ENCODE results near the gene KIF20A. TPM values are rescaled to one million over a fixed set of nuclear protein-coding genes. Genes with fewer than 3 reads are reported as not detected.
A peak's percentile ranks its signal among the peaks of the same experiment; 100 is the strongest.
"Not testable (repeated sequence)": the region's sequence is repeated elsewhere in the genome, so short reads cannot be mapped to it uniquely, and the experiment has no call there.

The KIF20A gene
- total RNA-seq, 1 donor from 2014 or later, result 8.1 TPM

DNA sequence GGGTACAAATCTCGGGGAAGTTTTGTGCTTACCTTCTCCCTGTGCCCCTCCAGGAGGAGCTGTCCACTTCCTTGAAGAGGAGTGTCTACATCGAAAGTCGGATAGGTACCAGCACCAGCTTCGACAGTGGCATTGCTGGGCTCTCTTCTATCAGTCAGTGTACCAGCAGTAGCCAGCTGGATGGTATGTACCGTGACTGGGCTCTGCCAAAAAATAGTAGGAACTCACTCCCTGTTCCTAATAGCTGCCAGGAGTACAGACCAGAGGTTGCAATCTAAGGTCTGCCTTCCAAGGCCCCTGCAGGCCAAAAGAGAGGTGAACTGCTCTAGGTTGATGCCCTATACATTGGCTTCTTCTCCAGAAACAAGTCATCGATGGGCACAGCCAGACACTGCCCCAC is 3.9 kb downstream of the KIF20A start:
- DNase-seq (ENCODE audit: low read depth in 2 of 2), result no peak

GRCh38 chr5:138186002-138186447 is 7.1 kb downstream of the KIF20A start:
- peak in 1 of 2 donors; percentile 3 for DNase-seq (ENCODE audit: low read depth in 2 of 2)

DNA sequence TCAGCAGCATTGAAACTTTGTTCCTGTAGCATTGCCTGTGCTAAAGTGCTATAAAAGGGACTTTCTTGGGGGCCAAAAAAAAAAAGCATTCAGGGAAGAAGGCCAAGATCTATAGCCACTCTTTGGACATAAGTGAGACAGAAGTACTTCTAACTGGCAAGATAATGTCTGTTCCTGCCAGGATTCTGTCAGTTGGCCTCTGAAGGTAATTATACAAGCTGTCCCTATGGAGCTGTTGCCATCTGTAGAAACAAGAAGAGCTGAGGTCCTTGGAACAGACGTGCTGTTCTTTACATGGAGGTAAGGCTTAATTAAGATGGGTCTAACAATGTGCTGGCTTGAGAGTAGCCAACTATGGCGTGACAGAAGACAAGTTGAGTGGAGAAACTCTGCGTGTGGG is 9.7 kb downstream of the KIF20A start:
- no peak for DNase-seq (ENCODE audit: low read depth in 2 of 2)

GRCh38 chr5:138192826-138193225 is 13.9 kb downstream of the KIF20A start:
- DNase-seq (ENCODE audit: low read depth in 2 of 2), result no peak

DNA sequence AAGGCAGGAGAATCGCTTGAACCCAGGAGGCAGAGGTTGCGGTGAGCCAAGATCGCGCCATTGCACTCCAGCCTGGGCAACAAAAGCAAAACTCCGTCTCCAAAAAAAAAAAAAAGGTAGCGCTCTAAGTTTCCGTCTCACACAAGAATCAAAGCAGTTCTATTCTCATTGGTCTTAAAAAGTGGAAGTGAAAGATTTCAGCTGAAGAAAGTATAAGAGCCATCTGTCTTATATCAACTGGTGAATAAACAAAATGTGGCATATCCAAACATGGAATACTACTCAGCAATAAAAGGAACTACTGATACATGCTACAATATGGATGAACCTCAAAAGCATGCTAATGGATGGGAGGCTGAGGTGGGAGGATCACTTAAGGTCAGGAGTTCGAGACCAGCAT is 14.9 kb downstream of the KIF20A start:
- not testable (repeated sequence) for DNase-seq (ENCODE audit: low read depth in 2 of 2)

- DNase-seq (ENCODE audit: low read depth in 2 of 2), result no peak
Measured at GRCh38 chr5:138210985-138211384, 32.1 kb downstream of the KIF20A start.

- peak in 1 of 2 donors; percentile 28 for DNase-seq (ENCODE audit: low read depth in 2 of 2)
Measured at GRCh38 chr5:138212828-138213160, 33.9 kb downstream of the KIF20A start.

DNA sequence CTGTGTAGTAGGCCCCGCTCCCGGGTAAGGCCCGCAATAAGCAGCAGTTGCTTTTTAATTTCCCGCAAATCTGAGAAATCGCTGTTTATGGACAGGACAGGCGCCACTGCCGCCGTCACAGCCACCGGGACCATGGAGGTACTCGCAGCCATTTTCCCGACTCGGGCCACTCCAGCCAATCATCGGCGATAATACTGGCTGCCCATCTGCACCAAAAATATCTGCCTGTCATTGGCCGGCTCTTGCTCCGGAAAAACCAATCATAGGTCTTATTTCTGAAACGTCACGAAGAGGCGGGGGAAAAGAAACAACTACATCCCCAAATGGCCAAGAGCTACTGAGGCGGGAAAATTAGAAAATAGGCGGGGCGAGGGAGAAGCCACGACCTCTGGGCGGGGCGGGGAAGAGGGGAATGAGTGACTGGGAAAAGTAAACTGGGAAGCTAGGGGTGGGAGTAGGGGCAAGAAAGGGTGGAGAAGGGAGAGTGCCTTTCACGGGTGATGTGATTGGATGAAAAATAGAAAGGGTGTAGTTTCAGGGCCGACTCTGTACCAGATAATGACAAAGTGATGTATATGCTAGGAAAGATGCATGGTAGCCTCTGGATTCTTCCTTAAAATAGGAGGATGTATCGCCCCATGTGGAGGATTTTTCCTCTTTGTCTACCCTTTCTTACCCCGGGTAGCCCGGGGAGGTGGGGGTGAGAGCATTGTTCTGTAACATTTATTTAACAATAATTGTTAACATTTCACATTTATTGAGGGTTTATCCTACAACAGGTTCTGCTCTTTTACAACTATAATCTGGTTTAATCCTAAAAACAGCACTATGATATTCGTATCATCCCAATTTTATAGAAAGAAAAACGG is 34.5 kb downstream of the KIF20A start, which contains the start of gene CDC23:
Gene CDC23 (minus strand): TSS at position 163 of the 869 bp plus-strand sequence. CDS start 11 bp downstream, at position 152.
- peak; percentile 97 to 98 for DNase-seq (ENCODE audit: low read depth in 2 of 2)

- no peak for DNase-seq (ENCODE audit: low read depth in 2 of 2)
Measured at GRCh38 chr5:138216799-138217198, 37.9 kb downstream of the KIF20A start.

DNA sequence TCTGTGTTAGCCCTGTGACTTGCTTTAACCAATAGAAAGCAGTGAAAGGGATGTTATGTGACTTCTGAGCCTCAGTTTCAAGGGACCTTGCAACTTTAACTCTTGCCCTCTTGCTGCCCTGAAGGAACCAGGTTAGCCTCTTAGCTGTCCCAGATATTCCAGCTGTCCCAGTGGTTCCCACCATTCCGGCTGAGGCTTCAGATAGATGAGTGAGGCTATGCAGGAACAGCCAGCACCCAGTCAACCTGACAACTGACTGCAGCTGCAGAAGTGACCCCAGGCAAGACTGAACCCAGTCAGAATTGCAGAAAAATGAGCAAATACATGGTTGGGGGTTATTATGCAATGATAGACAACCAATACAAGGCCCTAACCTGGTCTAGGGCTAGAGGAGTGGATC is 44.6 kb downstream of the KIF20A start:
- DNase-seq (ENCODE audit: low read depth in 2 of 2), result no peak

- no peak for DNase-seq (ENCODE audit: low read depth in 2 of 2)
Measured at GRCh38 chr5:138224712-138225111, 45.8 kb downstream of the KIF20A start.

DNA sequence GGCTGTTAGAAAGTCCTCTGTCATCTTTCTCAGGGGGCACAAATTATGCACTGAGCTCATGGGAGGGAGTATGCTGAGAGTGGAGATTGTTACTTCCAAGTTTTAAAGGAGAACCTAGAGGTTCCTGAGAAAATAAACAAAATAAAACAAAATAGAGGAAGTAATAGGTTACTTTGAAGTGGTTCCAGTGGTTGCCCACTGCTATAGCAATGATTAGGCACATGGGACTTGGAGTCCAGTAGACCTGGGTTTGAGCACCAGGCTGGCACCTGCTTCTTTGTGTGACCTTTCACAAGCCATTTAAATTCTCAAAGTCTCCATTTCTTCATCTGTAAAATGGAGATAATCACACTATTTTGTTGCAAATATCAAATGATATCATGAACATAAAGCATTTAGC is 48.0 kb downstream of the KIF20A start:
- DNase-seq (ENCODE audit: low read depth in 2 of 2), result no peak

DNA sequence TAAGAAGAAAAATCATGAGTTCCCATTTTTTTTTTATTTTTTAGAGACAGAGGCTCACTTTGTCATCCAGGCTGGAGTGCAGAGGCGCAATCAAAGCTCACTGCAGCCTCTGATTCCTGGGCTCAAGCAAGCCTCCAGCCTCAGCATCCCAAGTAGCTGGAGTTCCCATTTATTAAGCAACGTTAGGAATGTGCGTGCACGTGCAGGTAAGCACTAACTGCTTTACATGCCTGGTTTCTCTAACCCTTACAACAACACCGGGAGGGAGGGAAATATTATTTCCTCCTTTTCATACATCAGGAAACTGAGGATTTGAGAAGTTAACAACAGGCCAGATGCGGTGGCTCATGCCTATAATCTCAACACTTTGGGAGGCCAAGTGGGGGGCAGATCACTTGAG is 50.5 kb downstream of the KIF20A start:
- DNase-seq (ENCODE audit: low read depth in 2 of 2), result no peak

- DNase-seq (ENCODE audit: low read depth in 2 of 2), result peak in 1 of 2 donors; percentile 47
Measured at GRCh38 chr5:138230261-138230660, 51.3 kb downstream of the KIF20A start.

DNA sequence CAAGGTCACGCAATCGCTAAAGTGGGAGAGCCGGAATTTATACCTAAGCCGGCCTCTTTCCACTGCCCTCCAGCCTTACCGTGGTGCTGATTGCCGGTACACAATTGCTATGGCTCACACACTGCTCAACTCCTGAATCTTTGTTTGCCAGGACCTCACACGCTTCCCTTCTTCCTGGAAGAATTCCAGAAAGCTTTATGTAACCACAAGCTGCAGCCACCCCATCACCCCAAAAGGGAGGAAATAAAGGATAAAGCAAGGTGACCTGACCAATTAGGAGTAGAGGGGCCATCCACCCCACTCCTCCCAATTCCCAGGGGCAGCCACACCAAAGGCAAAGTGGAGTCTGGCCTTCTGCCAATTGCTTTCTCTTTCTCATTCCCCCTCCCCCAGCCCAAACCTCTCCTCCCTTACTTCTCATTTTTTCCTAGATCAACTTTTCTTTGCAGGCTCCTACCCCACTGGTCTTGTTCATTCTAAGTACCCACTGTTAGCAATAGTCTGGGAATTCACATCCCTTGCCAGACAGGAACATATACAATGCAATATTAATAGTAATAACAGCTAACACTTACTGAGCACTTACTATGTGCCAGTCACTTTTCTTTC is 52.2 kb downstream of the KIF20A start:
- peak in 1 of 2 donors; percentile 33 for DNase-seq (ENCODE audit: low read depth in 2 of 2)

DNA sequence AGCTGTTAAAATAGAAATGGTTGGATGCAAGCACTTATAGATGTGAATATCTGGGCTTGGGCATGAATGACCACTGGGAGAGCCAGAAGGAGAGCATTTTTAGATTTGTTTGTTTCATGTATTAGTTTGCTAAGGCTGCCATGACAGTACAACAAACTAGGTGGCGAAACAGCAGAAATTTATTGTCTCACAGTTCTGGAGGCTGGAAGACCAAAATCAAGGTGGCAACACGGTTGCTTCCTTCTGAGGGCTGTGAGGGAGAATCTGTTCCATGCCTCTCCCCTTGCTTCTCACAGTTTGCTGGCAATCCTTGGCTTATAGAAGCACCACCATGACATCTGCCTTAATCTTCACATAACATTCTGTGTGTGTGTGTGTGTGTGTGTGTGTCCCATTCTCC is 54.4 kb downstream of the KIF20A start:
- no peak for DNase-seq (ENCODE audit: low read depth in 2 of 2)

DNA sequence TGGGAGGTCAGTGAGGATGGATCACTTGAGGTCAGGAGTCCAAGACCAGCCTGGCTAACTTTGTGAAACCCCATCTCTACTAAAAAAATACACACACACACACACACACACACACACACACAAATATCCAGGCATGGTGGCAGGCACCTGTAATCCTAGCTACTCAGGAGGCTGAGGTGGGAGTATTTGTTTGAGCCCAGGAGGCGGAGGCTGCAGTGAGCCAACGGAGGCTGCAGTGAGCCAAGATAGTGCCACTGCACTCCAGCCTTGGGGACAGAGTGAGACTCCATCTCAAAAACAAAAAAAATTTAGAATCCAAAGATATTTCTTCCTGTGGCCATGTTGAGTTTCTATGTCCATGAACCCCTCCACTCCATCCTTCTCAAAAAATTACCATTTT is 55.7 kb downstream of the KIF20A start:
- no peak for DNase-seq (ENCODE audit: low read depth in 2 of 2)

Other genes starting within 250 kb of the KIF20A start
- gene FAM13B, start 146.0 kb upstream of the KIF20A start, total RNA-seq, result 10.9 and 21.6 TPM in 2 replicates
- gene WNT8A, start 95.1 kb upstream of the KIF20A start, total RNA-seq, result not detected in 2 replicates
- 0.60 and 1.1 TPM in 2 replicates for gene NME5, start 39.7 kb upstream of the KIF20A start, total RNA-seq
- 18.3 and 24.2 TPM in 2 replicates for gene BRD8, start 482 bp upstream of the KIF20A start, total RNA-seq
- gene CDC23, start 34.2 kb downstream of the KIF20A start, total RNA-seq, result 22.7 and 28.4 TPM in 2 replicates
- not detected in 2 replicates for gene GFRA3, start 95.5 kb downstream of the KIF20A start, total RNA-seq
- gene CDC25C, start 152.7 kb downstream of the KIF20A start, total RNA-seq, result 0.79 and 3.9 TPM in 2 replicates
- 29.2 and 31.5 TPM in 2 replicates for gene FAM53C, start 159.2 kb downstream of the KIF20A start, total RNA-seq
- 37.3 and 41.9 TPM in 2 replicates for gene KDM3B, start 173.6 kb downstream of the KIF20A start, total RNA-seq

Measured in lung microvascular endothelial cell (primary cell).